ENCODE data around the gene LIF. TPM values are rescaled to one million over a fixed set of nuclear protein-coding genes. Genes with fewer than 3 reads are reported as not detected.

The LIF gene
- total RNA-seq, 1 experiment from 2014 or later = 75.4 TPM

DNA sequence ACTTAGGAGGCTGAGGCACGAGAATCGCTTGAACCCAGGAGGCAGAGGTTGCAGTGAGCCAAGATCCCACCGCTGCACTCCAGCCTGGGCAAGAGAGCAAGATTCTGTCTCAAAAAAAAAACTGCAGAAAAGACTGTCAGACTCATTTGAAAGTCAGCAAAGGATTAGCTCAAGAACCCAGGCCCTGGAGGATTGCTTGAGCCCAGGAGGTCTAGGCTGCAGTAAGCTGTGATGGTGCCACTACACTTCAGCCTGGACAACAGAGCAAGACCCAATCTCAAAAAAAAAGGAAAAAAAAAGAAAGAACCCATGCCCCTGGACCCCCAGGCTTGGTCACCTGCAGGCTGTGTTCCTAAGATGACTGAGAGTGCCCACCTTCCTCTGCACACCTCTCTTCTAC, 16.2 kb downstream of the LIF start:
- ChIA-PET POLR2A (interaction anchor here (1.1 to 1.7 kb wide), 3 partner anchors 10 to 20 kb away, joined by 3 to 6 read pairs (median 3); no protein-coding TSS in a partner anchor), CTCF (no interaction called here), RAD21 (ENCODE audit: low non-redundant PET in 1 of 2, low total read pairs in 2 of 2, uncharacterized antibody in 2 of 2, unreplicated experiment in 2 of 2) (interaction anchor here in 1 of 2 experiments (1.2 kb wide), 1 partner anchor 10 kb away, joined by 3 read pairs; no protein-coding TSS in a partner anchor)
- Histone ChIP-seq H4K20me1 (ENCODE audit: insufficient read depth) (no peaks in the 10 kb centered on the region), H3K4me3 (replicated peaks in 1 of 2; ENCODE audit: low read depth in 1 of 2, low read length in 2 of 2) (no peak overlapping the region), H3K9ac (ENCODE audit: low read length) (no peak overlapping the region), H3K4me2 (ENCODE audit: low read length) (no peak overlapping the region), H3K9me3 (ENCODE audit: control insufficient read depth in 1 of 2, insufficient read depth in 1 of 2, low read depth in 1 of 2, low read length in 2 of 2) (no peaks in the 10 kb centered on the region; a peak in 1 of 4 replicates), H3K4me1 (ENCODE audit: control insufficient read depth in 1 of 2, insufficient read depth in 2 of 2, low read length in 2 of 2) (peaks cover 34 to 82% of the 10 kb centered on the region in 2 experiments), H3K27ac (ENCODE audit: low read depth, low read length) (no peak overlapping the region), H3K36me3 (ENCODE audit: control insufficient read depth in 1 of 2, insufficient read depth in 2 of 2, low read length in 2 of 2) (no peaks in the 10 kb centered on the region), H2AFZ (ENCODE audit: low read depth, low read length, poor library complexity, severe bottlenecking) (peak overlapping the region; percentile 50), H3K79me2 (ENCODE audit: insufficient read depth, low read length) (no peaks in the 10 kb centered on the region), H3K27me3 (ENCODE audit: insufficient read depth, low read length) (no peaks in the 10 kb centered on the region), H3K9me2 (ENCODE audit: insufficient read depth) (no peaks in the 10 kb centered on the region)
- TF ChIP-seq, protein P1, sequence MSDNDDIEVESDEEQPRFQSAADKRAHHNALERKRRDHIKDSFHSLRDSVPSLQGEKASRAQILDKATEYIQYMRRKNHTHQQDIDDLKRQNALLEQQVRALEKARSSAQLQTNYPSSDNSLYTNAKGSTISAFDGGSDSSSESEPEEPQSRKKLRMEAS (IDR thresholded peaks at IDR 0.05) = no peak
- no peak for TF ChIP-seq CTCF (IDR thresholded peaks at IDR 0.05 in 2 of 3, conservative IDR thresholded peaks at IDR 0.05 in 1 of 3; ENCODE audit: borderline replicate concordance in 1 of 3, insufficient read depth in 1 of 3, low read depth in 2 of 3, low read length in 2 of 3)
- intact Hi-C loops (cut with micrococcal nuclease) = no loop called here
- DNase-seq (ENCODE audit: low read depth, low spot score) = no peak
- no TSS peak for BruUV-seq (replicated peaks)
- no peak for ATAC-seq

- DNase-seq (ENCODE audit: low read depth, low spot score) = no peak
- no peaks in the 10 kb centered on the region for H3K9me2 ChIP-seq (ENCODE audit: insufficient read depth)
- ChIA-PET RAD21 (ENCODE audit: low non-redundant PET in 1 of 2, low total read pairs in 2 of 2, uncharacterized antibody in 2 of 2, unreplicated experiment in 2 of 2) (no interaction called here), CTCF (interaction anchor here (0.7 kb wide), 1 partner anchor 60 kb away, joined by 5 read pairs; no protein-coding TSS in a partner anchor), POLR2A (interaction anchor here (0.7 to 1.1 kb wide), 4 partner anchors 18 to 117 kb away, joined by 3 read pairs; no protein-coding TSS in a partner anchor)
- H3K27ac ChIP-seq (ENCODE audit: low read depth, low read length) = peak overlapping the region; percentile 47
- no peaks in the 10 kb centered on the region for H3K27me3 ChIP-seq (ENCODE audit: insufficient read depth, low read length)
- TF ChIP-seq SIN3A (IDR thresholded peaks at IDR 0.05; ENCODE audit: low read depth) = no peak
- no TSS peak for BruUV-seq (replicated peaks)
- H3K36me3 ChIP-seq (ENCODE audit: control insufficient read depth in 1 of 2, insufficient read depth in 2 of 2, low read length in 2 of 2) = no peaks in the 10 kb centered on the region
- ATAC-seq = peak; percentile 53
- H3K4me3 ChIP-seq (replicated peaks in 1 of 2; ENCODE audit: low read depth in 1 of 2, low read length in 2 of 2) = peak overlapping the region in 1 of 2 experiments; percentile 9; a peak in 1 of 4 replicates
- H3K9me3 ChIP-seq (ENCODE audit: control insufficient read depth in 1 of 2, insufficient read depth in 1 of 2, low read depth in 1 of 2, low read length in 2 of 2) = no peaks in the 10 kb centered on the region; a peak in 1 of 4 replicates
- no peaks in the 10 kb centered on the region for H3K79me2 ChIP-seq (ENCODE audit: insufficient read depth, low read length)
- H3K9ac ChIP-seq (ENCODE audit: low read length) = peak overlapping the region; percentile 47
- H4K20me1 ChIP-seq (ENCODE audit: insufficient read depth) = no peaks in the 10 kb centered on the region
- H3K4me1 ChIP-seq (ENCODE audit: control insufficient read depth in 1 of 2, insufficient read depth in 2 of 2, low read length in 2 of 2) = peaks cover 39 to 82% of the 10 kb centered on the region in 2 experiments
- intact Hi-C loops (cut with micrococcal nuclease) = no loop called here
- H2AFZ ChIP-seq (ENCODE audit: low read depth, low read length, poor library complexity, severe bottlenecking) = no peak overlapping the region
- peak overlapping the region; percentile 49 for H3K4me2 ChIP-seq (ENCODE audit: low read length)
These were observed 17.8 kb downstream of the LIF start for GRCh38 chr22:30228509-30229359.
